SW 1271 (cell line): ENCODE measurements around the gene STOML3.

Experiments used
- DNase-seq, 2 experiments: peaks; one replicate each; lab custom pipeline; 2025; lab: John Stamatoyannopoulos, UW

The STOML3 gene

DNA sequence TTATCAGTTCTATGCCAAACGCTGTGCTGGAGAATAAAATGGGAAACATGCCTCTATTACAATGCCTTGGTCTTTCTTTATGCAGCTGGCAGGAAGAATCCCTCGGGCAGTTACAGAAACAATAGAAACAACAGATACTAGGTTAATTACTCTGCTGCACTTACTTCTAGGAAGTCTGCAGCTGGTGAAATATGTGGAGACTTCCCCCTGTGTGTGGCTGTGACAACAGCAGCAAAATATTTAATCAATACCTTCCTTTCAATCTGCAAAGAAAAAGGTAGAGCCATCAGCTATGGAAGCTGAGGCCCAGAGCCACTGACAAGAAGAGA is 9.9 kb downstream of the STOML3 start:
- DNase-seq = no peak

DNA sequence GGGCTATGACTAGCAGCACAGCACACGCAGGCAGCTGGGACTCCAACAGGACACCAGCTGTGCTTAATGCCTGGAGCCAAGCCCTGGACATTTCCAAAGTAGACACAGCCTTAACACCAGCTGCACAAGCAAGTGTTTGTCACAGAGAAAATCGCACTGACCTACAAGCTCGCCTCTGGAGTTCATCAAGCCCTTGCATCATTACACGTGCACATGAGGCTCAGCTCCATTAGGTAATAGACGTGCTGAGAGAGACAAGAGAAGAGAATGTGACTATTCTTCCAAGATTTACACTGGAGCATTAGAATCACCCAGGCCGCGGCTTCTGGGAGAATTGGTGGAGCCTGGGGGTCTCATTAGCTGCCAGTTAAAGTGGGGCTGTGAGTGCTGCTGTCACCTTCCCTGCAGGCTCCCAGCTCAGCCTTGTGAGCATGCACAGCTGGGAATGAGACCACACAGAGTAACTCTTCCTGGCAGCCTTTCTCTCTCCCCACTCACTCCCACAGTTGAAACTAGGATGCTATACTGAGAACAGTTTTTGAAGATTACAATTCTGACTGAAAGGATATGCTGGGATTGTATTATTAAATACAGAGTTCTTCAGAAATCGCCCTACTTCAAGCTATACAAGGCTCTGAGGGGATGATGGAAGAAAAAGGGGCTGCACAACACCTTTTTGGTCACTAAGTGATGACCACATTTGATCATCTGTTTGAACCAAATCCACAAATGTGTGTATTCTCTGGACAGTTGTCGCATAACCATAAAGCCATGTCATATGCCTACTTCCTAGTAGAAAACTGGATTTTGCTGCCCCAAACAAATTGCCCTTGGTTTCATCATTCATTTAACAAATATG is 10.5 kb downstream of the STOML3 start:
- DNase-seq = no peak

DNA sequence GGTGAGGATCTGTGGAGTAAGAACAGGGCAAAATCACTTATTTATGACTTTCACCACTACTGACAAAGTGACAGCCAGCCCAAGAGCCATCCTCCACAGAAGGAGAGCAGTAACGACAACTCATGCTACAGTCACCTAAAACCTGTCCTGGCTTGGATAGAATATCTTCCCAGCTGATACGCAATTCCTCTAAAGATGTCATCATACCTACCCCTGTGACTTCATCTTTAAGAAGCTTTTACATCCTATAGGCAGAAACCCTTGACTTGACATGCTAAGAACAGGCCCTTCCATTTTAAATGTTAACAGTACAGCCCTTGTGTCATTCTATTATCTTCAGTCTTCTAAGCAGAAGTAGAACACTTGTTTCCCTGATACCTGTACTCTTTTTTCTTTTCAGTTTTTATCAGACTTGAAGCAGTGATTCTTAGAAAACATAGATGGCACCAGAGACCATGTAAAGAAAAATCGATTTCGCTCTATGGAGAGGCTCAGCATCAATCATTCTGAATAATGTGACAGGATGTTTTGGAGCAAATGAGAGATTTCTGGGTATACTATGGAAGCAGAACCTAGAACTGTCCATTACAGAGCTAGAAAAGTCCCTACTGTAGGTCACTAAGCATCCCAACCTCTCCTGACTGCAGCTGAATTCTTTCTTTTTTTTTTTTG is 20.1 kb downstream of the STOML3 start:
- DNase-seq = no peak

- no peak for DNase-seq
Observed at GRCh38 chr13:38969187-38969586, 21.4 kb downstream of the STOML3 start.

- no peak for DNase-seq
Observed at GRCh38 chr13:38967446-38967845, 23.2 kb downstream of the STOML3 start.

- no peak for DNase-seq
Observed at GRCh38 chr13:38965281-38965680, 25.4 kb downstream of the STOML3 start.

- DNase-seq = no peak
Observed at GRCh38 chr13:38960175-38960574, 30.5 kb downstream of the STOML3 start.

GRCh38 chr13:38957794-38958592 is 32.6 kb downstream of the STOML3 start:
- no peak for DNase-seq

GRCh38 chr13:38954844-38955243 is 35.8 kb downstream of the STOML3 start:
- no peak for DNase-seq

- DNase-seq = no peak
Observed at GRCh38 chr13:38954291-38954690, 36.3 kb downstream of the STOML3 start.

- DNase-seq = no peak
Observed at GRCh38 chr13:38952827-38953226, 37.8 kb downstream of the STOML3 start.

DNA sequence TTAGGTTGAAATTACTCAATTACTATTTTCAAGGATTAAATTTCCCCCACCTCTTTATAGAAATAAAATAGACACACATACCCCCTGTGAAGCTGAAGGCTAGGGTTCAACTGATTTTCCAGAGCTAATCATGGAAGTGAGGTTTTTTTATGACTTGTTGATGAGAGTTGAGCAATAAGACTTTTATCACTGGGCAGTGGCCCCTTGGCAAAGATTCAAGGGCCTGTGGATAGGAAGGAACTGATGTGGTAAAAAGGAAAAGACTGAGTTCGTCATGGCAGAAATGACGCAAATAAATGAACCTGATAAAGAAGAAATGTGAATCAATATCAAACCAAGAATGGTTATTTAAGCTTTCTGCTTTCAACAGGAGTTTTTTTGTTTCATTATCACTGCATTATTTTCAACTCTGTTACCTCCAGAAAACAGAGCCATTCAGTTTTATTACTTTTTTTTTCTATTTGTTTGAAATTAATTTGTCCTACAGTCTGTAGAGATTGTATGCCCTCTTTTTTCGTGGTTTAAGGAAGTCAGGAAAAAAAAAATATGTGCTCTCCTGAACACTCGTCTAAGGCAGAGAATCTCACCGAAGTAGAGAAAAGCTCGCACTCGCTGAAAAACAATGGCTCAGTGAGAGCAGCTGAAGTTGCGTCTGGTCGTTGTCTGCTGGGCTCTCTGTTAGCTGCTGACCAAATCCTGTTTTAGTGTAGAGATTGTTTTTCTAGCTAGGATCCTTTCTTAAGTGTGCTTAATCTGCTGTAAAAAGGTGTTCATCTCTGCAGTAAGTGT is 38.9 kb downstream of the STOML3 start:
- no peak for DNase-seq

GRCh38 chr13:38950987-38951386 is 39.6 kb downstream of the STOML3 start:
- no peak for DNase-seq

DNA sequence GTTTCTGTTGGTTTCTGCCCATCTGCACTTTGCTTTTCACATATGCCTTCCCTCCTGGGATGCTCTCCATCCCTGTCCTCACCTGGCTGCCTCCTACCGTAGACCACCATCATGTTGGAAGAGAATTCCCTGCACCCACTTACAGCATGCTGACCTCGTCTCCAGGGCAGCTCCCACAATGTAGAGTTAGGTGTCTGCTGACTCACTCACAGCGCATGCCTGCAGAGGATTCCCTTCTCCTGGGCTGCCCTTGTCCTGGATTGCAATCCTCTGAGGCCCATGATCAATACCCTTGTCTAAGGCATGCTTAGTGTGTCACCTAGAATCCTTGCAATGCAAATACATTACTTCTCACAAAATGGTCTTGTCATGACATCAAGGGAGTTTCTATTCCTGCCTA is 43.6 kb downstream of the STOML3 start:
- no peak for DNase-seq

DNA sequence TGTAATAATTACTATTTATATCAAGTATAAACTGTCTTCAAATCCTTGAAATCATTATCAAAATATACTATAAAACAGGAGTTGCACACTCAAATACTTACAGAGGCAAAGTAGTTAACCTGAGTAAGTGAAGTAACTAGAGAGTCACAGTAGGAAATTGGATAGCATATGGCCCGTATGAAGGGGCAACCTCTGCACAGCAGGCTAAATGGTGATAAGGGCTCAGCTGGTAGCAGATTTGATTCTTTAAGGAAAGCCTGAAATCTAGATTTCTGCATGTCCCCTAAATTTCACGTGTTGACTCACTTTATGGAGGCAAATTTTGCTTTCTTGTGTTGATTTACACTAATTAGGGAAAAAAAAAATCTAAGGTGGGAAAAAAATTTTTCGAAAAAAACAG is 46.4 kb downstream of the STOML3 start:
- DNase-seq = no peak

DNA sequence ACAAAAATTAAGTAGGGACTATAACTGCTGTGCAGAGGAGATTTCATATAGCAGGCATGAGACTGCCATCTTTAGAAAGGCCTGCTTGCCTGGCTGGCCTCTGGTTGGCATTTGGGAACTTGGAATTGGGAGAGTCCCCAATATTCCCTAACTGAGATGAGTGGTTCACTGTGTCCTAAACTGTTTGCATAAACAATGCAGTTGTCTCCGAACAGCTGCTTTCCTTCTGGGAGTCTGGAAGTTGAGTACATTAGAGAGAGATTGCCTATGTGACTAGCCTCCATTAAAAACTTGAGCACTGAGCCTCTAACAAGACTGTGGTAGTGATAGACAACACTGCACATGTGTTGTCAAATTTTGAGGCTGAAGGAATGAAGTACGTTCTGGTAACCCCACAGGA is 47.4 kb downstream of the STOML3 start:
- DNase-seq = no peak

DNA sequence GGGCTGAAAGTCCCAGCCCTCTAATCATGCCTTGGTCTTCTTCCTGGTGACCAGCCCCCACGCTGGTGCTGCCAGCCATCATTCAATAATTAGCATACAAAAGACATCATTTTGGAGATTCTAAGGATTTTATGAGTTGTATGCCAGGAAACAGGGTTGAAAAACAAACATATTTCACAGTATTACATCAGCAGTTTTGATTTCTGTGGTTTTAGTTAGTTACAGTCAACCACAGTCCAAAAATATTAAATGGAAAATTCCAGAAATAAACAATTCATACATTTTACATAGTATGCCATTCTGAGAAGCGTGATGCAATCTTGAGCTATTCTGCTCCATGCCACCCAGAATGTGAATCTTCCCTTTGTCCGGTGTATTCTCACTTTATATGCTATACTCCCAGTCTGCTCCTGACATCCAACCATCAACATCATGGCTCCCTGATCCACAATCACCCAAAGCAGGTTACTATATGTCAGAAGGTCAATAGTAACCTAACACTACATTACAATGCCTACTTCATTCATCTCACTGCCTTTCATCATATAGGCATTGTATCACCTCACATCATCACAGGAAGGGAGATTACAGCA is 49.2 kb downstream of the STOML3 start:
- DNase-seq = no peak

- DNase-seq = no peak
Observed at GRCh38 chr13:38933786-38934185, 56.8 kb downstream of the STOML3 start.

DNA sequence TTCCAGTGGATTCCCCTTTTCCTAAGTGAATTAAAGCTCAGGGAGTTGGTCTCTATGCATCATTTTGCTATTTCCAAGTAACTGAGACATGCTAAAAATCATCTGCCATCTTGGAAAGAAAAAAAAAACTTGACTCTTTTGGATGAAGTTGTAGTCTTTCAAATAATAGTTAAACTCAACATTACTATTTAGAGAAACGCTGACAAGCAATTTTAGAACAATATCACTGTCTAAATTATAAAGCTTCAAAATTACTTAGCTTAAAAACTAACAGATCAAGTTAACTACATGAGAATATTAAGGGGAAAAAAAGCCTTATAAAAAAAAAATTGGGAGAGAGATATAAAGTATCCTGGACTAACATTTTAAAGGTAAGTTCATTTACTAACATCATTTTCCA is 68.5 kb downstream of the STOML3 start:
- DNase-seq = no peak

GRCh38 chr13:38921081-38921480 is 69.5 kb downstream of the STOML3 start:
- no peak for DNase-seq
